Kidney (tissue), 14 donors: ENCODE data around the gene ASIC3. TPM values are rescaled to one million over a fixed set of nuclear protein-coding genes. Genes with fewer than 3 reads are reported as not detected.

ENCODE experiments used
- DNase-seq, 5 donors: peaks; one replicate each; pipeline ENCODE4 v3.0.0-alpha.2; 2013 to 2020
- FAIRE-seq: peaks from 2 replicates; lab custom pipeline; 2012; peaks lifted over from hg19 to GRCh38; lab: Jason Lieb, UNC
- H3K27ac ChIP-seq, 2 donors: one replicate each; pipeline ENCODE4 v1.7.0; 2013; ENCODE audit warnings: low read depth in 2 of 2, low read length in 2 of 2, inconsistent platforms in 1 of 2
- H3K27me3 ChIP-seq: one replicate; pipeline ENCODE4 v1.7.1; 2013; ENCODE audit warnings: low read length, inconsistent platforms; ENCODE audit not compliant: control insufficient read depth, insufficient read depth
- H3K36me3 ChIP-seq, 3 donors: one replicate each; pipeline versions ENCODE4 v1.7.0 to v1.7.1; 2013; ENCODE audit warnings: low read length in 3 of 3, control low read depth in 1 of 3, inconsistent platforms in 1 of 3; ENCODE audit not compliant: insufficient read depth in 3 of 3, control insufficient read depth in 2 of 3
- H3K4me1 ChIP-seq, 3 donors: one replicate each; pipeline versions ENCODE4 v1.7.0 to v1.7.1; 2013; ENCODE audit warnings: low read length in 3 of 3, inconsistent platforms in 1 of 3, low read depth in 1 of 3; ENCODE audit not compliant: control insufficient read depth in 2 of 3, insufficient read depth in 2 of 3
- H3K4me3 ChIP-seq, 3 donors: one replicate each; pipeline versions ENCODE4 v1.7.0 to v1.8.1; 2013; ENCODE audit warnings: low read length in 3 of 3, control low read depth in 1 of 3, inconsistent platforms in 1 of 3
- H3K9ac ChIP-seq, 3 donors: one replicate each; pipeline versions ENCODE4 v1.7.0 to v1.7.1; 2013; ENCODE audit warnings: low read length in 3 of 3, control low read depth in 1 of 3, inconsistent platforms in 1 of 3
- H3K9me3 ChIP-seq, 3 donors: one replicate each; pipeline versions ENCODE4 v1.7.0 to v1.7.1; 2013; ENCODE audit warnings: low read length in 3 of 3, control low read depth in 1 of 3, inconsistent platforms in 1 of 3; ENCODE audit not compliant: control insufficient read depth in 2 of 3, insufficient read depth in 1 of 3
- CTCF ChIP-seq: IDR thresholded peaks from 3 replicates; pipeline ENCODE4 v1.5.1; 2012; ENCODE audit warnings: mild to moderate bottlenecking, moderate library complexity, borderline replicate concordance; ENCODE audit not compliant: insufficient read depth; ENCODE audit errors: extremely low read depth
- intact Hi-C: fragments of 100-400 bp; cut with DNase I; formaldehyde crosslinking; loops from one replicate; pipeline ENCODE4 v1.11.1; 2022
- polyA plus RNA-seq: library from polyadenylated mRNA; stranded (reverse); fragments of 350-450 nt; fragmentation: Illumina TruSeq; extraction: RNeasy Lipid Tissue Mini Kit (QIAGEN cat#74804); gene quantifications from one replicate; pipeline ENCODE4 v1.2.3, GENCODE V29; 2014; ENCODE audit warnings: low read depth, low replicate concordance; ENCODE audit not compliant: insufficient read depth
- total RNA-seq: library from RNA; stranded (reverse); fragmentation: NEBNext Ultra II Directional; extraction: Animal tissue kit (Norgen Biotek cat#: 25700); gene quantifications from one replicate; pipeline ENCODE4 v1.2.1, GENCODE V29; 2021
- donor health status: control.
- donor health status: control.
- donor health status: control.
- donor health status: control.
- donor health status: control.
- donor health status: DM: yes; HTN: yes; CAD: no.
- donor health status: Normal renal cell carcinoma (clear cell type).

Gene ASIC3
- total and polyA plus RNA-seq, 2 donors from 2014 or later, result 1.9 to 3.1 TPM

- Histone ChIP-seq H3K9ac (peak overlapping the region; percentile 50 to 95 (median 93)), H3K4me3 (peak overlapping the region; percentile 71 to 93 (median 82)), H3K9me3 (no peaks in the 10 kb centered on the region), H3K4me1 (peaks cover 4 to 38% (median 19%) of the 10 kb centered on the region in 3 donors), H3K36me3 (no peaks in the 10 kb centered on the region), H3K27me3 (no peaks in the 10 kb centered on the region), H3K27ac (peak overlapping the region; percentile 99 to 100)
- intact Hi-C loops, result no loop called here
- DNase-seq, result peak in 3 of 5 donors; percentile 52 to 79 (median 53)
- TF ChIP-seq CTCF, result no peak
- FAIRE-seq, result no peak
Observed at GRCh38 chr7:151058781-151059366, 10.5 kb downstream of the ASIC3 start.

GRCh38 chr7:151059367-151060112 is 11.2 kb downstream of the ASIC3 start, which contains the start of gene SLC4A2:
Gene SLC4A2 (plus strand): TSS chr7:151059589. CDS start chr7:151061988, 2,399 bp downstream.
- H3K4me1 ChIP-seq, result peaks cover 4 to 38% (median 19%) of the 10 kb centered on the region in 3 donors
- no peak for FAIRE-seq

GRCh38 chr7:151060113-151060415 is 11.7 kb downstream of the ASIC3 start:
- H3K27ac ChIP-seq, result peak overlapping the region; percentile 99 to 100
- DNase-seq, result no peak
- H3K27me3 ChIP-seq, result no peaks in the 10 kb centered on the region
- FAIRE-seq, result no peak
- H3K4me3 ChIP-seq, result peak overlapping the region; percentile 56 to 93 (median 71)
- intact Hi-C loops, result no loop called here
- peaks cover 4 to 38% (median 19%) of the 10 kb centered on the region in 3 donors for H3K4me1 ChIP-seq
- H3K9ac ChIP-seq, result peak overlapping the region; percentile 26 to 95 (median 37)
- no peak for TF ChIP-seq CTCF
- H3K36me3 ChIP-seq, result peaks cover 0 to 6% (median 4%) of the 10 kb centered on the region in 3 donors
- no peaks in the 10 kb centered on the region for H3K9me3 ChIP-seq

More at GRCh38 chr7:151059367-151060112, 11.2 kb downstream of the ASIC3 start, which contains the start of gene SLC4A2:
- peaks cover 0 to under 1% (median 0%) of the 10 kb centered on the region in 3 donors for H3K36me3 ChIP-seq
- intact Hi-C loops, result no loop called here
- no peaks in the 10 kb centered on the region for H3K9me3 ChIP-seq
- H3K9ac ChIP-seq, result peak within 1 kb of the TSS; percentile 50 to 95 (median 93)
- H3K4me3 ChIP-seq, result peak within 1 kb of the TSS; percentile 71 to 93 (median 82)
- no peak for TF ChIP-seq CTCF
- peak; percentile 80 to 93 (median 90) for DNase-seq
- no peaks in the 10 kb centered on the region for H3K27me3 ChIP-seq
- peak within 1 kb of the TSS; percentile 99 to 100 for H3K27ac ChIP-seq
